Amniotic epithelial cell (primary cell): ENCODE measurements around the gene TLE7.

Experiments used
- DNase-seq: peaks from one replicate; pipeline ENCODE4 v3.0.0-alpha.2; 2010; ENCODE audit warnings: low read depth

The TLE7 gene

GRCh38 chr16:71442051-71442440 lies at the start of gene TLE7:
TLE7 (minus strand) TSS chr16:71442054; CDS start chr16:71433324, 8,730 bp downstream.
- DNase-seq: no peak

GRCh38 chr16:71491054-71491453 lies 49.2 kb upstream of the TLE7 start:
- DNase-seq: no peak

DNA sequence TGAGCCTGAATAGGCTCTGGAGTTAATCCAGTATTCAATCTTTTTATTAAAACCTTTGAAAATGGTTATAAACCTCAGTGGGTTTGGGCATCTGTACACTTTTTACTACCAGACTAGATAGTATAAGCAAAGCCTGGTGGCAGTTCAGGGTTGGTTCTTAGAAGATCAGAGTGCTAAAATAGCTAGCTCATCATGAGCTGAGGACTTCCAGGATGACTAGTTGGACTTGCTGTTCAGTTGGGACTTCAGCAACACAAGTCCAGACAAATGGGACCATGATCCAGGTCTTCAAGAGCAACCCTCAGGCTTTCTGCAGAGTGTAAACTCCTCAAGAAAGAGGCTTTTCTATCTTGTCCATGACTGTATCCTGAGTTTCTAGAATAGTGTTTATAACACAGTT lies 48.5 kb upstream of the TLE7 start:
- DNase-seq: no peak

DNA sequence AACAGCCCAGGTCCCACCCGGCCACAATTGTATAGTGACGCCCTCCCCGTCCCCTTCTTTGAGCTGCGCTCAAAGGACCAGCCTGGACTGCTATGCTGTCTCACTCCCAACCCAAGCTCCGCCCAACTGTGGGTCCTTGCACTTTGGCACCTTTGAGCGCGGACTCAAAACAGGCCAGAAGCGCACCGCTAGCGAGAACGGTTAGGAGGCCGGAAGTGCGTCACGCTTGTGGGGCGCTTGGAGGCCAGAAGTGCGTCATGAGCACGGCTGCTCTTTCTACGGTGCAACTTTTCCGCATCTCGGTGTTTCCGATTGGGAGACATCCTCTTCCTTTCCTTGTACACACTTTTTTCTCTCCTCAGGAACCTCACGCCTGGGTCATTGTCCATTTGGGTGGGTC lies 47.3 kb upstream of the TLE7 start, which contains the start of gene ZNF19:
Gene ZNF19, minus strand, starts transcription at position 203 of the 400 bp plus-strand sequence. CDS start 7,210 bp downstream, outside the sequence.
- DNase-seq: no peak

GRCh38 chr16:71484006-71484893 lies 42.4 kb upstream of the TLE7 start:
- peak; percentile 94 for DNase-seq

DNA sequence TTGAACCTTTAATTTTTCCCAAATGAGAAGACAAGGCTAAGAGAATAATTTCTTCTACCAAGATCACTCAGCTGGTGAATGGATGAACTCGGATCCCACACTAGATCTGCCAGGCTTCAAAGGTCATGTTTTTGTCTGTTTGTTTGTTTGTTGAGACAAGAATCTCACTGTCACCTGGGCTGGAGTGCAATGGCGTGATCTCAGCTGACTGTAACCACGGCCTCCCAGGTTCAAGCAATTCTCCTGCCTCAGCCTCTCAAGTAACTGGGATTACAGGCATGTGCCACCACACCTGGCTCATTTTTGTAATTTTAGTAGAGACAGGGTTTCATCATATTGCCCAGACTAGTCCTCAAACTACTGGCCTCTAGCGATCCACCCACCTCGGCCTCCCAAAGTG lies 40.7 kb upstream of the TLE7 start:
- no peak for DNase-seq

- no peak for DNase-seq
Measured at GRCh38 chr16:71480956-71481355, 39.1 kb upstream of the TLE7 start.

DNA sequence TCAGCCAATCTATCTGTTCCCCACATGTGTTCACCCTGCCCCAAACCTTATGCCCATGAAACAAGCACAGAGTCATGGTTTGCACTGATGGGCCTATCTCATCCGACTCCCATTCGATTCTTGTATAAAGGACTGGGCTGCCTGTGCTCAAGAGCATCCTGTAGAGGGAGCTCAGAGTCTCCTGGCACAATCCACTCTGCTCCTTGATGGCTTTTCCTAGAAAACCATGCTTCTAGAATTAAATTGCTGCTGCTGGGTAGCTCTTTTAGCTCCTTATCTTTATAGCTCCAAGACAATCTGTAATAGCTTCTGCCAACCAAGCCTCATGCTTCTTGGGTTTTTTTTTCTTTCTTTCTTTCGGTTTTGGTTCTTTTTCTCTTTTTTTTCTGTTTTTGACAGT lies 37.6 kb upstream of the TLE7 start:
- DNase-seq: peak; percentile 58

DNA sequence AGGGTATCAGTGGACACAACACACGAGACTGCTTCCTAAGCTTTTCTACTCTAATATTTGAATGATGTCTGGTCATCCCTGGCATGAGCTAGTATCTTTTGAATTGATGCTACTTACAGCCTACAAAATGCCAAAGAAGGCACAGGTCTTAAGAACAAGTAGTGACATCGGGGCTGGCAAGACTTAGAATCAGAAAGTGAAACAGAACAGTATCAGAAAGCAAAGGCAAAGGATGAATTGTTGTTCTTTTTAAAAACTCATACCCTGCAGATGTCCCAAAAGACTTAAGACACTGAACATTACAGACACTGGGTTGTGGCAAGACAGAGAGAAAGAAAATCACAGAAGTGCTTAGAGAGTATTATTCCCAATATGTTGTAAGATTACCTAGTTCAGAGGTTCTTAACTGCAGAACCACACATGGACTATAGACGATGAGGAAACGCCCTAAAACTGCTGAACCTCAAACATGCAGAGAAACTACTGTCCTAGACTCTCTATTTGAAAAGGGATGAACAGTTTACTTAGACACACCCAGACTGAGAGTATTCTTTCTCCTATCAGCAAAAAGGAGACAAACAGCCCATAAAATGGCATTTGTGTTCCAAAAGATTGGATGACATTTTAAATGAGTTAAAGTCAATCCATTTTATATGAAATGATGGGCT lies 34.7 kb upstream of the TLE7 start:
- DNase-seq: no peak

- peak; percentile 70 for DNase-seq
Measured at GRCh38 chr16:71474864-71475263, 33.0 kb upstream of the TLE7 start.

DNA sequence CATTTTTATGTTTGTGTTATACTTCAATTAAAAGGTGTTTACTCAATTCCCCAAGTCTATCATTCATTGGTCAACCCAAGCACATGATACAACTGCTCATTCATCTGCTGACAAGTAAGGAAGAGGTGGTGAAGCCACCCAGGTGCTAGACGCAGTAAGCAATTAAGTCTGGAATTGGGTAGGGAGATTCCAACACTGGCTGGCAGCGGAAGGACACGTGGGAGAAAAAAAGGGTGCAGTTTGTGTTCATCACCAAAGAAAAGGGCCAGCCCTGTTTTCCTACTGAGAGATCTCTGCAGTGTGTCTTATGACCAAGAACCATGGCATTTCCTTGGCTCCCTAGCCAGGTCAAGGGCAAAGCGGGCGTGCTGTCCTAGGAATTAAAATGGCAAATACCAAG lies 32.0 kb upstream of the TLE7 start:
- no peak for DNase-seq

- no peak for DNase-seq
Measured at GRCh38 chr16:71472931-71473330, 31.1 kb upstream of the TLE7 start.

- DNase-seq: no peak
Measured at GRCh38 chr16:71472051-71472450, 30.2 kb upstream of the TLE7 start.

DNA sequence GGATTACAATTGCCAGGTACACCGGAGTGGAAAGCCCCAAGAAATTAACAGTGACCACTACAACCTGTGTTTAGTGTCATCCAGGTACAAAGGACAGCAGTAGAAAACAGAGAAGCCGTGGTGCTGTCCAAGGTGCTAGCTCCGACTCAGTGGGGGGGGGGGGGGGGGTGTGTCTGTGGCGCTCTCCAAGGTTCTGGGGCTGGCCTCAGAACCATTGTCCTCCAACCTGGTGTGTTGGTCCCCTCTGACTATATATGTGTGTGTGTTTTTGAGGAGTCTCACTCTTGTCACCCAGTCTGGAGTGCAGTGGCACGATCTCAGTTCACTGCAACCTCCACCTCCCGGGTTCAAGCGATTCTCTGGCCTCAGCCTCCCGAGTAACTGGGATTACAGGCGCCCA lies 26.0 kb upstream of the TLE7 start:
- DNase-seq: peak; percentile 16

DNA sequence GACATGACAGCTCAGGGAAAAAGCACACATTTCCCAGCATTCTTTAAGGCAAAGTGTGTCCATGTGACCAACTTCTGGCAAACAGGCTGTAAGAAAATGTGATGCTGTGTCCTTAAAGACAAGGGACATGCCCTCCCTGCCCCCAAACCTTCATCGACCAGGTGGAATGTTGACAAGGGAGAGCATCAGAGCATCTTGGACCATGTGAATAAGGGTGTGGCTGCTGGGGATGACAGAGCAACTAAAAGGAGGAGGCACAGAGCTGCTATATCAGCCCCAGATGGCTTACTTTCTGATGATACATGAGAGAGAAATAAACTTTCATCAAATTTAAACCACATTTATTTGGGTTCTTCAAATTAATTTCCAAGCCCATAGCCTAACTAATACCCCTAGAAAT lies 22.4 kb upstream of the TLE7 start:
- DNase-seq: no peak

DNA sequence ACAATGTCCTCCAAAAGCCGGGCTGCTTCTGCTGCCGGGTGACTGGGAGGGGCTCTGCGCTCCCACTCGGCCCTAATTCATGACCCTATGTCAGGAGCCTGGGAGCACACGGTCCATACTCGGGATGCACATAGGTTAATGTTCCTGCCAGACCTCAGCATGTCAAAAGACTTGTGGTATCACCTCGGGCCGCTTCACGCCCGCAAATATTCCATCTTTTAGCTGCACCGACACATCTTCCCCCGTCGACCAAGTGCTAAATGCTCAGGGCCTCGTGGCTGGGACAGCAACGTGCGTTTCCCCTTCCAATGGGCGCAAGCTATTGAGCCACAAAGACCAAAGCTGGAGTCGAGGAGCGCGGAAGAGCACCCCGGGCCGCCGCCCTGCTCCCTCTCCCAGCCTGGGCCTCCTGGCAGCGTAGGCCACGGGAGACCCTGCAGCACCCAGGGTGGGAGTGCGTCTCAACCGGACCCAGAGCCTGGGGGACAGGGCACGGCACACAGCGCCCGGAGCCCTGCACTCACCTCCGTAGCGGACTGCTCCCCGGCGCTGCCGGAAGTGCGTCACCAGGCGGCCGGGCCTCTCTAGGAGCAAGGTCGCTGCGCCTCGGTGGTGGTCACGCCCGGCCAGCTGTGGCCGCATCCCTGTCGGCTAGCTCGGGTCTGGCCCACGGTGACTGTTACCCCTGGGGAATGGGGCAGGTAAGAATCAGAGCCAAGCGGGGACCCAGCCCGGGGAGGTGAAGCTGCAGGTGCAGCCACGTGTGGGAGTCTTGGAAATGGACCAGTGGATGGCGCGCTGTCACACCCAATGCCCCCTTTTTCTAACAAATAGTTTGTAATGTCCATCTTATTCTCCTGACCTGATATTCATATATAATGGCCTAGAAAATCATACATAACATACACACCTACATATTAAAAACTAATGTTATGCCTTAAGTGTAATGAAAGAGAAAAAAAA lies 20.1 kb upstream of the TLE7 start, which contains the start of gene ZNF23:
Gene ZNF23, minus strand, starts transcription at position 562 of the 963 bp plus-strand sequence. CDS start 5,451 bp downstream, outside the sequence.
- DNase-seq: peak; percentile 56

DNA sequence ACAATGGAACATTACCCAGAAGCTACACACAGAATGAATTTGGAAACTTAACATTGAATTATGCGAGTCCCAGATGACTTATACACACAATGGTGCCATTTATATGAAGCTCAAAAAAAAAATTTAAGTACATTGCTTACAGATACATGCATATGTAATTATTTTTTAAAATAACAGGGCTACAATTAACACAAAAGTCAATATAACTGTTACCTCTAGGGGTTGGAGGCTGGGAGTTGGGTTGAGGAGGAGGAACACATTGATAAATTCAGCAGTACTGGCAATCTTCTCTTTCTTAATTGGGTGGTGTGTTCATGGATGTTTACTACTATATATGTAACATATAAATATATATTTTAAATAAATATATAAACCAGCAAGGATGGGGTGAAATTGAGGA lies 19.1 kb upstream of the TLE7 start:
- no peak for DNase-seq

GRCh38 chr16:71460236-71460635 lies 18.4 kb upstream of the TLE7 start:
- peak; percentile 69 for DNase-seq

DNA sequence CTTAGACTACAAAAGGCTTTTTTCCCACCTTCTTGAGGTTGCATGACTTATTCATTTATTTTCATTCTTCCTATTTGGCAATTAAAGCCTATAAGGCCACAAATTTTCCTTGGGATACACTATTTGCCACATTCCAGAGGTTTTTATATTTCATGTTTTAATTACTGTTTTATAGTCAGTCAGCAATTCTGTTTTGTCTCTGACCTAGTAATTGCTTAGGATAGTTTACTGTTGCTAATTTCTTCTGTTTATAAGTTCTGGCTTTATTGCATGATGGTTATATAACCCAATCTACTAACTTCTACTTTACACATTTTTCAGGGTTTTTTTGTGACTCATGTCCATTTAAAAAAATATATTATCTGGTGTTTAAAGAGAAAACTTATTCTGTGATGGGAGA lies 17.7 kb upstream of the TLE7 start:
- DNase-seq: no peak

DNA sequence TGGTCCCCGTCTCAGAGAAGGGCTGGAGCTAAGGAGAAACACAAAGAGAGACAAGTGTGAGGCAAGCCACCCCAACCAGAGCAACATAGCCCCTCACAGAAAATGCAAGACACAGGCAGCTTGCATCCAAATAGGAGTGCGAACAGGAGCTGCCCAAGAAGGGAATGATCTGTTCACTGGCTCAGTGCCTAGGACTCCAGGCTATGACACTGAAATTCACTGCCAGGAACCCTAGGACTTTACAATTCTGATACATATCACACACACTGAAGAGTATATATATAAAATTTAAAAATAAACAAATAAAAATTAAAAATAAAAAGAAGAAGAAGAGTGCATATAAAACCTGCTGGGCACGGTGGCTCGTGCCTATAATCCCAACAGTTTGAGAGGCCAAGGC lies 14.9 kb upstream of the TLE7 start:
- DNase-seq: no peak

- peak; percentile 71 for DNase-seq
Measured at GRCh38 chr16:71453036-71453435, 11.2 kb upstream of the TLE7 start.

DNA sequence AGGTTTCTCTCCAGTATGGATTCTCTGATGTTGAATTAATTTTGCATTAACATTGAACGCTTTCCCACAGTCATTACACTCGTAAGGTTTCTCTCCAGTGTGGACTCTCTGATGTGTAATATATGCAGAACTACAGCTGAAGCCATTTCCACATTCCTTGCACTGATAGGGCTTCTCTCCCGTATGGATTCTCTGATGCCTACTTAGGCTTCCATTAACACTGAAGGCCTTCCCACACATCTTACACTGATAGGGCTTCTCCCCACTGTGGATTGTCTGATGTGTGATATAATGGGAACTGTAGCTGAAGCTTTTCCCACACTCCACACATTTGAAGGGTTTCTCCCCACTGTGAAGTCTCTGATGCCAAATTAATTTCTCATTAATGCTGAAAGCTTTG lies 7.2 kb upstream of the TLE7 start:
- peak; percentile 15 for DNase-seq
